ENCODE results near the gene IMMT.

DNA sequence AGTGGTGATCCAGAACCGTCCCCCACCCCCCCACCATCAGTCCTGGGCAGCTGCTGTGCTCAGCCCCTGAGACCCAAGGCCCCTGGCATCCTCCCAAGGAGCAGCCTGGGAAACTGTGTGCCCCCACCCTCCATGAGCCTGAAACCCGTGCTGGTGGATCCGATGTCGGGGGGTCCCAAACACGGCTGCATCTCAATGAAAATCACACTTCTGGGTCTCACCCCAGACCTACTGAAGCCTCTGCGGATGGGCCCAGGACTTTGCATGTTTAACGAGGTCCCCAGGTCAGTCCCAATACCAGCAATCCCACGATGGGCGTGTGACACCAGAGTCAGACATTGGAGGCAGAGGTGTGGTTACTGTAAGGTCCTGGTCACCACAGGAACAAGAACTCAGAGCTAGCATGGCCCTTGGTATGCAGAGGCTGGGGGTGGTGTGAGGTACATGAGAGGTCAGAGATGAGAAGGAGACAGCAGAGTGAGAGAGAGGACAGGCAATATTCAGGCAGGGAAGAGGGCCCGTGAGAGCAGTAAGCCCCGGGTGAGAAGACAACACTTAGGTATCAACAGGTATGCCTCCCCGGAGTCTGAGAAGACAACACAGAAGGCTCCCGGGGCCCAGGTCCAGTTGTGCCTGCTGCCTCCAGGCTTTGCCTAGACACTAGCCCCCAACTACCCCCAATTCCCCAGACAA lies 36.6 kb upstream of the IMMT start:
- TF ChIP-seq, protein P1, sequence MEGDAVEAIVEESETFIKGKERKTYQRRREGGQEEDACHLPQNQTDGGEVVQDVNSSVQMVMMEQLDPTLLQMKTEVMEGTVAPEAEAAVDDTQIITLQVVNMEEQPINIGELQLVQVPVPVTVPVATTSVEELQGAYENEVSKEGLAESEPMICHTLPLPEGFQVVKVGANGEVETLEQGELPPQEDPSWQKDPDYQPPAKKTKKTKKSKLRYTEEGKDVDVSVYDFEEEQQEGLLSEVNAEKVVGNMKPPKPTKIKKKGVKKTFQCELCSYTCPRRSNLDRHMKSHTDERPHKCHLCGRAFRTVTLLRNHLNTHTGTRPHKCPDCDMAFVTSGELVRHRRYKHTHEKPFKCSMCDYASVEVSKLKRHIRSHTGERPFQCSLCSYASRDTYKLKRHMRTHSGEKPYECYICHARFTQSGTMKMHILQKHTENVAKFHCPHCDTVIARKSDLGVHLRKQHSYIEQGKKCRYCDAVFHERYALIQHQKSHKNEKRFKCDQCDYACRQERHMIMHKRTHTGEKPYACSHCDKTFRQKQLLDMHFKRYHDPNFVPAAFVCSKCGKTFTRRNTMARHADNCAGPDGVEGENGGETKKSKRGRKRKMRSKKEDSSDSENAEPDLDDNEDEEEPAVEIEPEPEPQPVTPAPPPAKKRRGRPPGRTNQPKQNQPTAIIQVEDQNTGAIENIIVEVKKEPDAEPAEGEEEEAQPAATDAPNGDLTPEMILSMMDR (IDR thresholded peaks at IDR 0.05; ENCODE audit: low read depth, low read length), result no peak
- TF ChIP-seq, protein P2, sequence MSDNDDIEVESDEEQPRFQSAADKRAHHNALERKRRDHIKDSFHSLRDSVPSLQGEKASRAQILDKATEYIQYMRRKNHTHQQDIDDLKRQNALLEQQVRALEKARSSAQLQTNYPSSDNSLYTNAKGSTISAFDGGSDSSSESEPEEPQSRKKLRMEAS (IDR thresholded peaks at IDR 0.05; ENCODE audit: low read depth, low read length), result no peak
- TF ChIP-seq POLR2A (IDR thresholded peaks at IDR 0.05; ENCODE audit: extremely low read depth, insufficient read length) (no peak), MYC (IDR thresholded peaks at IDR 0.05; ENCODE audit: low read depth, low read length) (no peak)

All from NB4 (cell line).